Mesendoderm (in vitro differentiated cells): ENCODE results near the gene ZNRF2.
A peak's percentile ranks its signal among the peaks of the same experiment; 100 is the strongest.
"Not testable (repeated sequence)": the region's sequence is repeated elsewhere in the genome, so short reads cannot be mapped to it uniquely, and the experiment has no call there.

Experiments used
- DNase-seq: peaks from one replicate; pipeline ENCODE4 v3.0.0; 2013
- H2AK5ac ChIP-seq: 2 replicates; pipeline ENCODE4 v1.6.1; 2013; ENCODE audit warnings: low read length, inconsistent platforms
- H2BK120ac ChIP-seq: 2 replicates; pipeline ENCODE4 v1.6.1; 2013; ENCODE audit warnings: low read depth, mild to moderate bottlenecking, low read length, moderate library complexity, mixed read lengths
- H2BK15ac ChIP-seq: replicated peaks from 2 replicates; pipeline ENCODE4 v1.6.1; 2013; ENCODE audit warnings: low read depth, mild to moderate bottlenecking, moderate library complexity
- H2BK5ac ChIP-seq: 2 replicates; pipeline ENCODE4 v1.6.1; 2013; ENCODE audit warnings: low read length, inconsistent platforms
- H3K18ac ChIP-seq: 2 replicates; pipeline ENCODE4 v1.6.1; 2013; ENCODE audit warnings: mild to moderate bottlenecking, low read length, mixed read lengths
- H3K23ac ChIP-seq: one replicate; pipeline ENCODE4 v1.6.1; 2013; ENCODE audit warnings: low read length
- H3K27ac ChIP-seq: 2 replicates; pipeline ENCODE4 v1.5.1; 2013; ENCODE audit warnings: low read depth, mild to moderate bottlenecking, inconsistent platforms, low read length, moderate library complexity
- H3K27me3 ChIP-seq: 2 replicates; pipeline ENCODE4 v1.6.1; 2013; ENCODE audit warnings: low read length, control low read depth, mild to moderate bottlenecking, inconsistent platforms; ENCODE audit not compliant: insufficient read depth, poor library complexity
- H3K36me3 ChIP-seq: 2 replicates; pipeline ENCODE4 v1.6.1; 2013; ENCODE audit warnings: low read length, inconsistent platforms; ENCODE audit not compliant: control insufficient read depth, insufficient read depth
- H3K4ac ChIP-seq: one replicate; pipeline ENCODE4 v1.6.1; 2013; ENCODE audit warnings: low read depth, mild to moderate bottlenecking, low read length, moderate library complexity
- H3K4me1 ChIP-seq: 2 replicates; pipeline ENCODE4 v1.6.1; 2013; ENCODE audit warnings: low read depth, low read length, inconsistent platforms; ENCODE audit not compliant: control insufficient read depth
- H3K4me2 ChIP-seq: 2 replicates; pipeline ENCODE4 v1.6.1; 2013; ENCODE audit warnings: low read length
- H3K4me3 ChIP-seq: 2 replicates; pipeline ENCODE4 v1.5.1; 2013; ENCODE audit warnings: mild to moderate bottlenecking, low read length
- H3K56ac ChIP-seq: one replicate; pipeline ENCODE4 v1.6.1; 2013; ENCODE audit warnings: low read length
- H3K79me1 ChIP-seq: 2 replicates; pipeline ENCODE4 v1.6.1; 2013; ENCODE audit warnings: low read length, inconsistent platforms
- H3K79me2 ChIP-seq: 2 replicates; pipeline ENCODE4 v1.6.1; 2013; ENCODE audit warnings: mild to moderate bottlenecking, low read length; ENCODE audit not compliant: control insufficient read depth, insufficient read depth
- H3K9ac ChIP-seq: 2 replicates; pipeline ENCODE4 v1.6.1; 2013; ENCODE audit warnings: low read length, inconsistent platforms
- H4K5ac ChIP-seq: one replicate; pipeline ENCODE4 v1.6.1; 2013; ENCODE audit warnings: low read length
- H4K8ac ChIP-seq: one replicate; pipeline ENCODE4 v1.6.1; 2013; ENCODE audit warnings: low read depth, mild to moderate bottlenecking, control low read depth, low read length, moderate library complexity
- WGBS: extraction: QIAGEN DNeasy Blood & Tissue Kit; methylation state at CpG from one replicate; pipeline ENCODE4 v1.1.7; 2013; ENCODE audit warnings: low lambda C conversion rate, missing lambda C conversion rate; ENCODE audit not compliant: insufficient coverage; ENCODE audit errors: extremely low coverage; 5-methylcytosine and 5-hydroxymethylcytosine counted together

The ZNRF2 gene

GRCh38 chr7:30264052-30264451 is 20.3 kb upstream of the ZNRF2 start:
- Histone ChIP-seq H3K56ac (no peak overlapping the region), H3K4ac (no peak overlapping the region), H3K23ac (no peak overlapping the region), H3K36me3 (no peaks in the 10 kb centered on the region), H3K4me2 (no peak overlapping the region), H2BK15ac (no peak overlapping the region), H3K79me2 (no peaks in the 10 kb centered on the region), H2AK5ac (no peak overlapping the region), H3K18ac (no peak overlapping the region), H3K4me1 (no peaks in the 10 kb centered on the region), H4K5ac (no peak overlapping the region), H3K27ac (no peak overlapping the region), H4K8ac (no peak overlapping the region), H2BK5ac (no peak overlapping the region), H3K79me1 (no peaks in the 10 kb centered on the region), H2BK120ac (no peak overlapping the region), H3K27me3 (no peaks in the 10 kb centered on the region), H3K4me3 (no peak overlapping the region), H3K9ac (no peak overlapping the region)
- no peak for DNase-seq
- no CpG with 5 or more reads among the region's 4 CpGs for WGBS

DNA sequence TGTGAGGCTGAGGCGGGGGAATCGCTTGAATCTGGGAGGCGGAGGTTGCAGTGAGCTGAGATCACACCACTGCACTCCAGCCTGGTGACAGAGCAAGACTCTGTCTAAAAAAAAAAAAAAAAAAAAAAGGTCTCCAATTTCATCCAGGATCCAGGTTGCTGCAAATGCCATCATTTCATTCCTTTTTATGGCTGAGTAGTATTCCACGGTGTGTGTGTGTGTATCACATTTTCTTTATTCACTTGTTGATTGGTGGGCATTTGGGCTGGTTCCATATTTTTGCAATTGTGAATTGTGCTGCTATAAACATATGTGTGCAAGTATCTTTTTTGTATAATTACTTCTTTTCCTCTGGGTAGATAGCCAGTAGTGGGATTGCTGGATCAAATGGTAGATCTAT is 19.2 kb upstream of the ZNRF2 start:
- H3K79me2 ChIP-seq, H3K18ac ChIP-seq, H3K56ac ChIP-seq, H2BK120ac ChIP-seq, H3K23ac ChIP-seq, H3K4me1 ChIP-seq, H3K4ac ChIP-seq, H2AK5ac ChIP-seq, DNase-seq, H3K9ac ChIP-seq, H4K8ac ChIP-seq, H3K79me1 ChIP-seq, H3K27ac ChIP-seq, H2BK5ac ChIP-seq, H3K36me3 ChIP-seq, H3K27me3 ChIP-seq, H4K5ac ChIP-seq, H3K4me2 ChIP-seq, H3K4me3 ChIP-seq, H2BK15ac ChIP-seq: not testable (repeated sequence)
- WGBS, result no CpG with 5 or more reads among the region's 4 CpGs

DNA sequence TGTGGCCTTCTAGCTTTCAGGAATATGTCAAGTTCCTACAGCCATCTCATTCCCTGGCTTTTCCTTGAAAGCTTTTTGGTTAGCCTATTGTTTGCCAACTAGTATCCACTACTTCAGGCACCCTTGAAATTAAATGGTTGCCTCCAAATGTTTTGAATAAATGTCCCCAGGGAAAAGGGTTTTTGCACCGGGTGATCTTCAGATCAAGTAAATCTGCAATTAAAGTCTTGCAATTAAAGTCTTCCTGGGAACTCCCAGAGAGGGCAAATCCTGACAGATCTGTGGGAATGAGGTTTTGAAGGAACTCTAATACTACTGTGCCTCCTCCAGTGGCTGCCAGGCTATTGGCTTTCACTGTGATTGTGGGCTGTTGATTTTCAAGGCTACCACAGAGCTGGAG is 17.7 kb upstream of the ZNRF2 start:
- H4K5ac ChIP-seq, result no peak overlapping the region
- no peak overlapping the region for H3K18ac ChIP-seq
- no peak for DNase-seq
- no peak overlapping the region for H3K56ac ChIP-seq
- no peak overlapping the region for H2BK5ac ChIP-seq
- no peak overlapping the region for H3K4ac ChIP-seq
- no peaks in the 10 kb centered on the region for H3K27me3 ChIP-seq
- H3K36me3 ChIP-seq, result no peaks in the 10 kb centered on the region
- no peak overlapping the region for H2AK5ac ChIP-seq
- no peak overlapping the region for H3K9ac ChIP-seq
- no peak overlapping the region for H3K23ac ChIP-seq
- H2BK120ac ChIP-seq, result no peak overlapping the region
- H3K27ac ChIP-seq, result no peak overlapping the region
- no peak overlapping the region for H2BK15ac ChIP-seq
- H3K79me2 ChIP-seq, result no peaks in the 10 kb centered on the region
- H3K4me3 ChIP-seq, result no peak overlapping the region
- peaks cover 2% of the 10 kb centered on the region for H3K4me1 ChIP-seq
- H3K4me2 ChIP-seq, result no peak overlapping the region
- H4K8ac ChIP-seq, result no peak overlapping the region
- no peaks in the 10 kb centered on the region for H3K79me1 ChIP-seq
- WGBS, result no CpG with 5 or more reads among the region's 1 CpG

DNA sequence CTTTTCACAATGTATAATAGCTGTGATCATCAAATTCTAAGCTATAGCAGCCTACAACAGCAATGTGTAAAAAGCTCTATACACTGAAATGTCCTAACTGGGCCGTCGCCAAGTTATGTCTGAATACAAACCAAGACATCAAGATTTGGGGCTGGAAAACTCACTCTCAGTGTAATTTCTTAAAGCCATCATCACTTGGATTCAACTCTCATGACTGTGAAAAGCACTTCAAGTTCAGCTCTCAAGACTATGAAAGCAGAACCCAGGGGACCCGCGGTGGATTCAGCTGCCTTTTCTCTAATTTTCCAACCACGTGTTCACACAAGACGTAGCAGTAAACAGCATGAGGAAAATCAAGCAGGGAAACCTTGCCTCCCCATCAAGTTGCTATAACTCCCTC is 15.8 kb upstream of the ZNRF2 start:
- Histone ChIP-seq H3K4me1 (peaks cover 2% of the 10 kb centered on the region), H3K79me2 (no peaks in the 10 kb centered on the region), H3K23ac (no peak overlapping the region), H2BK5ac (no peak overlapping the region), H4K5ac (no peak overlapping the region), H2BK15ac (no peak overlapping the region), H2AK5ac (no peak overlapping the region), H3K4me2 (no peak overlapping the region), H3K36me3 (no peaks in the 10 kb centered on the region), H3K27ac (no peak overlapping the region), H3K56ac (no peak overlapping the region), H3K4ac (no peak overlapping the region), H3K4me3 (no peak overlapping the region), H3K9ac (no peak overlapping the region), H2BK120ac (no peak overlapping the region), H3K79me1 (no peaks in the 10 kb centered on the region), H3K27me3 (no peaks in the 10 kb centered on the region), H3K18ac (no peak overlapping the region), H4K8ac (no peak overlapping the region)
- WGBS, result no CpG with 5 or more reads among the region's 6 CpGs
- DNase-seq, result no peak

GRCh38 chr7:30269490-30269889 is 14.9 kb upstream of the ZNRF2 start:
- Histone ChIP-seq H3K4ac (no peak overlapping the region), H2BK5ac (no peak overlapping the region), H2BK15ac (no peak overlapping the region), H3K56ac (no peak overlapping the region), H3K4me3 (no peak overlapping the region), H3K18ac (no peak overlapping the region), H3K36me3 (no peaks in the 10 kb centered on the region), H3K9ac (no peak overlapping the region), H2BK120ac (no peak overlapping the region), H3K4me2 (no peak overlapping the region), H3K27ac (no peak overlapping the region), H3K79me1 (no peaks in the 10 kb centered on the region), H3K79me2 (no peaks in the 10 kb centered on the region), H3K27me3 (no peaks in the 10 kb centered on the region), H3K4me1 (peaks cover 2% of the 10 kb centered on the region), H3K23ac (no peak overlapping the region), H4K5ac (no peak overlapping the region), H4K8ac (no peak overlapping the region), H2AK5ac (no peak overlapping the region)
- no CpG with 5 or more reads among the region's 2 CpGs for WGBS
- peak; percentile 50 for DNase-seq

DNA sequence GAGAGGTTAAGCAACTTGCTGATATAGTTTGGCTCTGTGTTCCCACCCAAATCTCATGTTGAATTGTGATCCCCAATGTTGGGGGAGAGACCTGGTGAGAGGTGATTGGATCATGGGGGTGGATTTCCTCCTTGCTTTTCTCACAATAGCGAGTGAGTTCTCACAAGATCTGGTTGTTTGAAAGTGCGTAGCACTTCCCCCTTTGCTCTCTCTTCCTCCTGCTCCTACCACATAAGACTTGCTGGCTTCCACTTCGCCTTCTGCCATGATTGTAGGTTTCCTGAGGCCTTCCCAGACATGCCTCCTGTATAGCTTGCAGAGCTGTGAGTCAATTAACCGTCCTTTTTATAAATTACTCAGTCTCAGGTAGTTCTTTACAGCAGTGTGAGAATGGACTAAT is 13.5 kb upstream of the ZNRF2 start:
- Histone ChIP-seq H3K79me2 (no peaks in the 10 kb centered on the region), H3K56ac (no peak overlapping the region), H4K8ac (no peak overlapping the region), H4K5ac (no peak overlapping the region), H3K4me3 (no peak overlapping the region), H2BK5ac (no peak overlapping the region), H2AK5ac (no peak overlapping the region), H3K27ac (no peak overlapping the region), H3K23ac (no peak overlapping the region), H2BK120ac (no peak overlapping the region), H3K9ac (no peak overlapping the region), H3K79me1 (no peaks in the 10 kb centered on the region), H3K27me3 (no peaks in the 10 kb centered on the region), H3K36me3 (no peaks in the 10 kb centered on the region), H3K4me2 (no peak overlapping the region), H3K18ac (no peak overlapping the region), H2BK15ac (no peak overlapping the region), H3K4ac (no peak overlapping the region), H3K4me1 (peaks cover 2% of the 10 kb centered on the region)
- DNase-seq, result no peak
- WGBS, result no CpG with 5 or more reads among the region's 4 CpGs
